UCSD-AML1 (cell line): ENCODE data around the gene MREG.

Source experiments
- DNase-seq: peaks from one replicate; lab custom pipeline; 2025; ENCODE audit not compliant: unreplicated experiment; lab: John Stamatoyannopoulos, UW

MREG gene

GRCh38 chr2:215920244-215921100, 92.9 kb downstream of the MREG start:
- peak; percentile 26 for DNase-seq

- no peak for DNase-seq
These were observed 93.6 kb downstream of the MREG start for GRCh38 chr2:215919624-215920243.

- DNase-seq: no peak
These were observed 94.3 kb downstream of the MREG start for GRCh38 chr2:215918901-215919599.

- DNase-seq: no peak
These were observed 95.3 kb downstream of the MREG start for GRCh38 chr2:215917953-215918620.

- no peak for DNase-seq
These were observed 97.9 kb downstream of the MREG start for GRCh38 chr2:215915441-215915840.

- no peak for DNase-seq
These were observed 98.6 kb downstream of the MREG start for GRCh38 chr2:215914777-215915165.

- no peak for DNase-seq
These were observed 99.1 kb downstream of the MREG start for GRCh38 chr2:215914054-215914776.

- no peak for DNase-seq
These were observed 101.0 kb downstream of the MREG start for GRCh38 chr2:215912299-215912842.

- no peak for DNase-seq
These were observed 101.9 kb downstream of the MREG start for GRCh38 chr2:215911301-215912085.

GRCh38 chr2:215910180-215910579, 103.2 kb downstream of the MREG start:
- DNase-seq: no peak

GRCh38 chr2:215907147-215907546, 106.2 kb downstream of the MREG start:
- DNase-seq: no peak

- no peak for DNase-seq
These were observed 106.9 kb downstream of the MREG start for GRCh38 chr2:215906458-215906857.

GRCh38 chr2:215905691-215906090, 107.7 kb downstream of the MREG start:
- no peak for DNase-seq

- DNase-seq: no peak
These were observed 109.2 kb downstream of the MREG start for GRCh38 chr2:215904101-215904500.

- DNase-seq: no peak
These were observed 110.1 kb downstream of the MREG start for GRCh38 chr2:215903203-215903602.

GRCh38 chr2:215901796-215902195, 111.6 kb downstream of the MREG start:
- no peak for DNase-seq

GRCh38 chr2:215900843-215901242, 112.5 kb downstream of the MREG start:
- DNase-seq: no peak

- DNase-seq: no peak
These were observed 113.1 kb downstream of the MREG start for GRCh38 chr2:215900203-215900611.
